Dedifferentiated amniotic fluid mesenchymal stem cell (primary cell): Measurements from ENCODE around the gene GZMM.
"Not testable (repeated sequence)": the region's sequence is repeated elsewhere in the genome, so short reads cannot be mapped to it uniquely, and the experiment has no call there.

Source experiments
- DNase-seq: peaks from one replicate; pipeline ENCODE4 v3.0.0-alpha.2; 2016; ENCODE audit errors: extremely low spot score

Gene GZMM

DNA sequence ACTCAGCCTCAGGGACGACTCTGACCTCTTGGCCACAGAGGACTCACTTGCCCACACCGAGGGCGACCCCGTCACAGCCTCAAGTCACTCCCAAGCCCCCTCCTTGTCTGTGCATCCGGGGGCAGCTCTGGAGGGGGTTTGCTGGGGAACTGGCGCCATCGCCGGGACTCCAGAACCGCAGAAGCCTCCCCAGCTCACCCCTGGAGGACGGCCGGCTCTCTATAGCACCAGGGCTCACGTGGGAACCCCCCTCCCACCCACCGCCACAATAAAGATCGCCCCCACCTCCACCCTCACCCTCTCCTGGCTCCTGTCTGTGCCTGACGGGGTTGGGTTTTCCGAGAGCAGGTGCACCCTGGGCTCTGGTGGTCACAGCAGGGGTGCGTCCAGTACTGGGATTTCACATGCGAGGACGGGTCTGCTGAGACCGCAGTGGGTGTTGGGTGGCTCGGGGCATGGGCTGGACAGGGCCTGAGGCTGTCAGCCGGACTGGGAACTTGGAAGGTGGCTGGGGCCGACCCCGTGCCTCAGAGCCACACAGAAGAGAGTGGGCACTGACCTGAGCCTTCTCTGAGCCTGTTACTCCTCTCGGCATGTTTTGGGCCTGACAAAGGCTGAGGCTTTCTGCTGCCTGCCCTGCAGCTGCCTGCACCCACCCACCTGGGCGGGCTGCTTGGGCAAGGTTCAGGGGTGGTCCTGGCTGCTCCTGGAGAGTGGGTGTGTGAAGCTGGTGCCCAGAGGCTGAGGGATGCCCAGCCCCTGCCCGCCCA is 39.5 kb downstream of the GZMM start:
- DNase-seq: no peak

DNA sequence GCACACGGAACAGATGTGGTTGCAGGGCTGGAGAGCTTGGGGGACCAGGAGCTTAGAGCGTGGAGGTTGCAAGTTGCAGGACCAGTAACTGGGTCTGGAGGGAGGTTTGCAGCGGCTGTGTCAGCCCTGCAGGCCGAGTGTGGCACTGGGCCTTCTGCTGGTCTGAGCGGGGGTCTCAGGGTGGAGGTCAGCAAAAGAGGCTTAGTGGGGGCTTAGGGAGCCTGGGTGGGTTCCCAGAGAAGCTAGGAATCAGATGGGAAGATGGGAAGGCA is 40.1 kb downstream of the GZMM start:
- DNase-seq: no peak

DNA sequence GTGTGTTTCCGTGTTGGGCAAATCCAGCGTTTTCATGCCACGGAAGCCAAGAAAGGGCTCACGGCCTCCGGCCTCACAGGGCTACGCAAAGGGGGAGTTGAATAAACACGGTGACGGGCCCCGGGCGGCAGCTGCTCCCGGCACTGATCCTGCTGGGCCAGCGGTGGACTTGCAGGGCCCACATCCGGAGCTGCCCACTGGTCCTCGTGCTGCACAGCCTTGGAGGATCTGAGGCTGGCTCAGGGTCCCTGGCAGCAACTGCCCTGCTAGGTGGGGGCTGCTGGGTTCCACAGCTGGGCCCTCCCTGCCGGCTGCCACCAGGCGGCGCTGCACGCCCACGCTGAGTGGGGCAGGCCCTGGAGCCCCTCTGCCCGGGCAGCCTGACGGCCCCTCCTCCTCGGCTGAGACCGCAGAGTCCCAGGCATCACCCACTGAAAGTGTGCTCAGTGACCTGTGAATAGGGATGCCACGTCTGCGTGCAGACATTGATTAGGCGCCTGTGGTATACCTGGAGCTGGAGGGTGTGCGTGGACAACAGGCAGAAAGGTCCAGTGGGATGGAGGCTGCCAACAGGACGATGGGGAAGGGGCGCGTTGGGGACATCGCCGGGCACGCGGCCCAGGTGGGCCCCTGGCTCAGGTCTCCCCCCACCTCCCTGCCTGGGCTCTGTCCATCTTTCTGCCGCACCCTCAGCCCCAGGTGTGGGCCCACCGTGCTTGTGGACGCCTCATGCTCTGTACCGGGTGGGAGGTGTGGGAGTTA is 40.6 kb downstream of the GZMM start:
- DNase-seq: no peak

DNA sequence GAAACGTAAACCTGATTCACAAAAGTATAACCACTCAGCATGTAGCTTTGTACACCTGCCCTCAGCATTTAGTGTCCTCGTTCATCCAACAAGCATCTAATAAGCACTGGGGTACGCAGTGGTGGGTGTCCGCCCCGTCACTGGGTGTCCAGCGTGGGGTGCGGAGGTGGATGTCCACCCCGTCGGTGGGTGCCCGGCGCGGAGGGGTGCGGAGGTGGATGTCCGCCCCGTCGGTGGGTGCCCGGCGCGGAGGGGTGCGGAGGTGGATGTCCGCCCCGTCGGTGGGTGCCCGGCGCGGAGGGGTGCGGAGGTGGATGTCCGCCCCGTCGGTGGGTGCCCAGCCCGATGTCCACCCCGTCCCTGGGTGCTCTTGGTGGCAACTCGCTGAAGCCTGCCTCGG is 41.3 kb downstream of the GZMM start:
- DNase-seq: not testable (repeated sequence)

DNA sequence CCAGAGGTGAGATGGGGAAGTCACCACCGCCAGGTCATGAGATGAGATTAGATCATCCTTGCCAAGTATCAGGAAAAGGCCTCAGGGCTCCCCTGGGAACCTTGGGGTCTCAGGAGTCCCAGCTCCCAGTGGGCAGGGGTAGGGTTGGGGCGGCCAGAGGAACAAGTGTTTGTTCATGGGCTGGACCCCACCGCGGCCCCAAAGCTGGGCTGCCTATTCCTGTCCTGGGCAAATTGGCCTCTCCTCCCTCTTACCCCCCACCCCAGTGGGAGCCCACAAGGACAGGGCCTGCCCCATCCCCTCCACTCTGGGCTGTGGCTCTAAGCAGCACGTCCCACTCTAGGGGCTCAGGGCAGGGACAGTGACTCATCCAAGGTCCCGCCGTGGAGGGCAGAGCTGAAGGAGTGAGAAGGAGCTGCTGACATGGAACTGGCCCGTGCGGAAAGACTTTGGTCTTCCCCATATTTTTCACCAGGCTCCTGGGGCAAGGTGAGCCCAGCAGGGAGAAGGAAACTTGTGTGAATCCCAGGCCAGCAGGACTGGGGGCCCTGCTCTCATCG is 41.8 kb downstream of the GZMM start:
- no peak for DNase-seq

DNA sequence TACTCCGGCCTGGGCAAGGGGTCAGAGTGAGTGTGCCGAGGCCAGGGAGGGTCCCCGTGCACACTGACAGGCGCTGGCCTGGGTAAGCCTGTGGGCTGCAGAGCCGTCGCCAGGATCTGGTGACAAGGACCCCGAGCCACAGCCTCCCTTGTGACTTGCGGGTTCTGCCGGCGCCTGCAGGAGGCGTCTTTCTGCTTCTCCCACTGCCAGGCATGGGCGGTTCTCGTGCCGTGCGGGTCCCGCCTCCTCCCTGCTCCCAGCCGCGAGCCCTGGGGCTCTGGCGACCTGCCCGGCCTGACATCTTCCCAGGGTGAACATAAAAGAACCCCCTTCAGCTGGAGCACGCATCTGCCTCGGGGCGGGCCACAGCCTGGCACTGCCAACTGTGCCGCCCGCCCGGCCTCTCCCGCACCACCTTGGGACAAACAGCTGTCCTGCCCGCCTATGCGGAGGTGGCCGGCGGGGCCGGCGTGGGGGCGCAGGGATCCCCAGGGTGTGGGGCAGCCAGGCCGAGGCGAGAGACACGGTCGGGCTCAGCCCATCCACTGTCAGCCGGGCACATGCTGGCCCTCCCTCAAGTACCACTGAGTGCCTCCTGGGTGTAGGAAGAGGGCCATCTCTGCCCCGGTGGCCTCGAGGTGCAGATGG is 44.4 kb downstream of the GZMM start:
- DNase-seq: peak; percentile 75

- DNase-seq: no peak
Measured at GRCh38 chr19:588741-589692, 45.2 kb downstream of the GZMM start.

- DNase-seq: no peak
Measured at GRCh38 chr19:589693-590395, 46.0 kb downstream of the GZMM start, which contains the start of gene HCN2. Gene HCN2 (plus strand): TSS chr19:589881. CDS start chr19:589946, 65 bp downstream.

DNA sequence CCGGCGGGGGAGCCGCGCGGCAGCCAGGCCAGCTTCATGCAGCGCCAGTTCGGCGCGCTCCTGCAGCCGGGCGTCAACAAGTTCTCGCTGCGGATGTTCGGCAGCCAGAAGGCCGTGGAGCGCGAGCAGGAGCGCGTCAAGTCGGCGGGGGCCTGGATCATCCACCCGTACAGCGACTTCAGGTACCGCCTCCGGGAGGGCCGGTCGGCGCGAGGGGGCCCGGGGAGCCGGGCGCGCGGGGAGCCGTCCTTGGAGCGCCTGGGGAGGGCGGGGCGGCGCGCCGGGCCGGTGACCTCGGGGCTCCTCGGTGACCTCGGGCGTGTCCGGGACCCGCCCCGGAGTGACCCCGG is 46.5 kb downstream of the GZMM start:
- no peak for DNase-seq

- no peak for DNase-seq
Measured at GRCh38 chr19:590750-591098, 46.9 kb downstream of the GZMM start.

DNA sequence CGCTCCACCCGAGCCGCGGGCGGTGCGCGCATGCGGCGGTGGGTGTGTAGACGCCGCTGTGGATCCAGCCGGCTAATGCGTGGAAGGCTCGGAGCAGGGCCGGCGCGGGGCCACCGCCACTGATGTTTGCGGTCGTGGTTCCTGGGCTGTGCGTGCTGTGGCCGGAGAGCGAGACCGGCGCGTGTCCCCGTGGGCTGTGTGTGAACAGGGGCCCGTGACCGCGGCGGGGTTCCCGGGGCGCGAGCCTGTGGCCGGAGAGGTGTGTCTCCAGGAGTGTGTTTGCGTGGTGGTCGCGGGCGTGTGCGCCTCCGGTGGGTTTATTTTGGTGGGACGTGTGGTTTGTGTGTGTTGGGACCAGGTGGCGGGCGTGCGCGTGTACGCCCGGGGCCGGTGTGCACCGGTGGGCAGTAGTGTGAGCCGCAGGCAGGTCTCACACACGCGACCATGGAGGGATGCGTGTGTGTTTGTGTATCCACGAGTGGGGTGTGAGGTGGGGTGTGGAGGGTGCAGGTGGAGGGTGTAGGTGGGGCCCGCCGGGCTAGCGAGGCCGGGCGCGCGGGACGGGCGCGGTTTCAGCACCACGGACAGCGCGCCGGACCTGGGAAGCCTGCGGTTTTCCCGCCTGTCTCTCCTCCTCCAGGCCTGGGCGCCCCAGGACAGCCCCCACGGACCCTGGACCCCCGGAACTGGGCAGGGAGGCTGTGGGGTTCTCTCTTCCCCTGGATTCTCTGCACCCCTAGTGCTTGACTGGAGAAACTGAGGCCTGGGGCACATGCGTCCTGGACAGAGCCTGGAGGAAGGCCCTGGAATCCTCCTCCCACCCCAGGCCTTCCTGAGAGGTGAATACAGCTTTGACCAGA is 47.5 kb downstream of the GZMM start:
- DNase-seq: no peak

- DNase-seq: no peak
Measured at GRCh38 chr19:592101-592500, 48.2 kb downstream of the GZMM start.

- DNase-seq: no peak
Measured at GRCh38 chr19:593055-593454, 49.2 kb downstream of the GZMM start.

DNA sequence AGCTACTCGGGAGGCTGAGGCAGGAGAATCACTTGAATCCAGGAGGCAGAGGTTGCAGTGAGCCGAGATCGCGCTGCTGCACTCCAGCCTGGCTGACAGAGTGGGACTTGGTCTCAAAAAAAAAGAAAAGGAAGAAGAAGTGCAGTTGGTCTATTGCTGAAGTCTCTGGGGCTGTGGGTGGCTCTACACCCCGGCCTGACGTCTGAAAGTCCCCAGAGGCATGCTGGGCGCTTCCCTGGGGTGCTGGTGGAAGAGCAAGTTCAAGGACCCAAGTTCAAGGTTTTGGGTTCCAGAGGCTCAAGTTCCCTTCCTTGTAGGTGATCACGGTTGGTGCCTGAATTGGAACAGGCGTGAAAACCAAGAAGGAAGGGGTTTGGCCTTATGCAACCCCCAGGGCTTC is 49.7 kb downstream of the GZMM start:
- no peak for DNase-seq

DNA sequence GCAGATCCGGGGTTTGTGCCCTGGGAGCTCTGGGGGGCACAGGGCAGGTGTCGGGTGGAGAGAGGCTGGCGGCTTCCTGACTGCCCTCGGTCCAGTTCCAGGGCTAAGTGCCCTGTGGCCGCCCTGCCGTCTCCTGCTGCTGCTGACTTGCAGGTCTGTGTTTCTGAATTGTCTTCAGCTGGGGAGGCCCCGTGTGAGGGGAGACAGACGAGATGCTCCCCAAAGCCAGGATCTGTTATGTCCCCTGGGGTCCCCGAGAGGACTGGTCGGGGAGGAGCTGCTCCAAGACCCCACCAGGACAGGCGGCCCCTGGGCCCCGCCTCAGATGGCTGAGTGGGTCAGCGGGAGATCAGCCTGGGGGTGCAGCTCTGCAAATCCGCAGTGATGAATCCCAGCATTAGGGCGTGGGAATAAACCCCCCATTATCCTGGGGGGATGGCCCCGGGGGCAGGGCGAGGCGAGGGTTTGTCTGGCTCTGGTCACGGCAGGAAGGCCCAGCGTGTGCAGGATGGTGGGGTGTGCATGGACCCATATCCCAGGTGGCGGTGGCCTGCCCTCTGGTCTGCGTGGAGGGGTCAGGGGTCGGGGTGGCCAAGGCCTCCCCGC is 50.5 kb downstream of the GZMM start:
- no peak for DNase-seq

GRCh38 chr19:595326-596262 is 51.7 kb downstream of the GZMM start:
- DNase-seq: no peak

DNA sequence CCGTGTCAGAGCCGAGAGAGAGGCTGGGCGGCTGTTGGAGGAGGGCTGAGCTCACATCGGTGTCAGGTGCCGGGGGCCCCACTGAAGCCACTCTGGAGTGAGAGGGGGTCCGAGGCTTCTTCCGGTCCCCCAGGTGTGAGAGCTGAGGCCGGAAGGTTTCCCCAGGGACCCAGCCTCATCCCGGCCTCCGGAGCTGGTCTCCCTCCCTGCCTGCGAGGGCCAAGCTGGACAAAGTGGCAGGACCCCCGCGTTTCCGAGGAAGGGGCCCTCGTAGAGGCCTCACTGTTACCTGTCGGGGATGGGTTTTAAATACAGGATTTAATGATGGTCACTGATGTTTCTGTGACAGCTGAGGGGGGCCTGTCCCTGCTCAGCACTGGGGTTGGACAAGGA is 52.4 kb downstream of the GZMM start:
- no peak for DNase-seq
